HL-60 (cell line): ENCODE results near the gene DNAJC8.

Experiments used
- DNase-seq, 2 experiments: peaks; one replicate each; pipeline ENCODE4 v3.0.0-alpha.2; 2010 to 2020; ENCODE audit warnings: low read depth in 1 of 2, low spot score in 1 of 2
- H3K27ac ChIP-seq: fragments of 250-450 bp; sonication (Bioruptor Pico); replicated peaks from 2 replicates; pipeline ENCODE4 v1.5.1; 2020; ENCODE audit warnings: mild to moderate bottlenecking, moderate library complexity
- H3K27me3 ChIP-seq: fragments of 250-450 bp; sonication (Bioruptor Pico); 2 replicates; pipeline ENCODE4 v1.5.1; 2021; ENCODE audit warnings: mild to moderate bottlenecking, moderate library complexity; ENCODE audit not compliant: insufficient read depth, poor library complexity, severe bottlenecking
- H3K4me3 ChIP-seq: replicated peaks from 2 replicates; pipeline ENCODE4 v1.5.1; 2011; ENCODE audit warnings: mild to moderate bottlenecking, control low read depth, low read length; ENCODE audit not compliant: insufficient read depth
- GABPA ChIP-seq: IDR thresholded peaks from 2 replicates; pipeline ENCODE4 v1.6.1; 2012; ENCODE audit warnings: low read depth
- POLR2AphosphoS5 ChIP-seq: IDR thresholded peaks from 2 replicates; pipeline ENCODE4 v1.6.1; 2012; ENCODE audit warnings: low read depth
- REST ChIP-seq: IDR thresholded peaks from 2 replicates; pipeline ENCODE4 v1.6.1; 2012; ENCODE audit warnings: low read depth; ENCODE audit not compliant: insufficient replicate concordance
- SPI1 ChIP-seq: IDR thresholded peaks from 2 replicates; pipeline ENCODE4 v1.6.1; 2012; ENCODE audit warnings: low read depth, mild to moderate bottlenecking, borderline replicate concordance
- TF ChIP-seq, protein P1 (sequence below): IDR thresholded peaks from one replicate; pipeline ENCODE4 v1.5.1; 2011; ENCODE audit warnings: low read length, control low read depth, inconsistent platforms; ENCODE audit not compliant: insufficient read depth

The DNAJC8 gene

DNA sequence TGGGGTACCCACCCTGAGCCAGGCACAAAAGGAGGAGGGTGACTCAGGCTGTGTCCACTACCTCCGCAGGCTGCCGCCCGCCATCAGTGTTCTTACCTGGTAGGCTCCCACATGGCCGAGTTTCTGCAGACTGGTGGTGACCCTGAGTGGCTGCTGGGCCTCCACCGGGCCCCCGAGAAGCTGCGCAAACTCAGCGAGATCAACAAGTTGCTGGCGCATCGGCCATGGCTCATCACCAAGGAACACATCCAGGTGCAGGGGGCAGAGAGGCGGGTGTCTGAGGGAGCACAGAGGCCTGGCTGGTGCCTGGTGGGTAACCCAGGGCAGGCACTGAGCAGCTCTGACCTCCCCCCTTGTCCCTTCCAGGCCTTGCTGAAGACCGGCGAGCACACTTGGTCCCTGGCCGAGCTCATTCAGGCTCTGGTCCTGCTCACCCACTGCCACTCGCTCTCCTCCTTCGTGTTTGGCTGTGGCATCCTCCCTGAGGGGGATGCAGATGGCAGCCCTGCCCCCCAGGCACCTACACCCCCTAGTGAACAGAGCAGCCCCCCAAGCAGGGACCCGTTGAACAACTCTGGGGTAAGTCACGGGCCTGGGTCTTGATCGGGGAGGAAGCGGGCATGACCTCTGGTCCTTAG, 39.5 kb upstream of the DNAJC8 start:
- Histone ChIP-seq H3K27ac (no peak overlapping the region), H3K27me3 (no peaks in the 10 kb centered on the region), H3K4me3 (no peak overlapping the region)
- TF ChIP-seq GABPA (no peak), REST (no peak), POLR2AphosphoS5 (no peak), SPI1 (no peak)
- TF ChIP-seq, protein P1, sequence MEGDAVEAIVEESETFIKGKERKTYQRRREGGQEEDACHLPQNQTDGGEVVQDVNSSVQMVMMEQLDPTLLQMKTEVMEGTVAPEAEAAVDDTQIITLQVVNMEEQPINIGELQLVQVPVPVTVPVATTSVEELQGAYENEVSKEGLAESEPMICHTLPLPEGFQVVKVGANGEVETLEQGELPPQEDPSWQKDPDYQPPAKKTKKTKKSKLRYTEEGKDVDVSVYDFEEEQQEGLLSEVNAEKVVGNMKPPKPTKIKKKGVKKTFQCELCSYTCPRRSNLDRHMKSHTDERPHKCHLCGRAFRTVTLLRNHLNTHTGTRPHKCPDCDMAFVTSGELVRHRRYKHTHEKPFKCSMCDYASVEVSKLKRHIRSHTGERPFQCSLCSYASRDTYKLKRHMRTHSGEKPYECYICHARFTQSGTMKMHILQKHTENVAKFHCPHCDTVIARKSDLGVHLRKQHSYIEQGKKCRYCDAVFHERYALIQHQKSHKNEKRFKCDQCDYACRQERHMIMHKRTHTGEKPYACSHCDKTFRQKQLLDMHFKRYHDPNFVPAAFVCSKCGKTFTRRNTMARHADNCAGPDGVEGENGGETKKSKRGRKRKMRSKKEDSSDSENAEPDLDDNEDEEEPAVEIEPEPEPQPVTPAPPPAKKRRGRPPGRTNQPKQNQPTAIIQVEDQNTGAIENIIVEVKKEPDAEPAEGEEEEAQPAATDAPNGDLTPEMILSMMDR = no peak
- no peak for DNase-seq

- TF ChIP-seq SPI1 (no peak), POLR2AphosphoS5 (no peak), GABPA (no peak), REST (no peak)
- TF ChIP-seq, protein P1 = no peak
- Histone ChIP-seq H3K4me3 (no peak overlapping the region), H3K27me3 (no peaks in the 10 kb centered on the region), H3K27ac (no peak overlapping the region)
- DNase-seq = no peak
These were observed 36.7 kb upstream of the DNAJC8 start for GRCh38 chr1:28269529-28269928.

DNA sequence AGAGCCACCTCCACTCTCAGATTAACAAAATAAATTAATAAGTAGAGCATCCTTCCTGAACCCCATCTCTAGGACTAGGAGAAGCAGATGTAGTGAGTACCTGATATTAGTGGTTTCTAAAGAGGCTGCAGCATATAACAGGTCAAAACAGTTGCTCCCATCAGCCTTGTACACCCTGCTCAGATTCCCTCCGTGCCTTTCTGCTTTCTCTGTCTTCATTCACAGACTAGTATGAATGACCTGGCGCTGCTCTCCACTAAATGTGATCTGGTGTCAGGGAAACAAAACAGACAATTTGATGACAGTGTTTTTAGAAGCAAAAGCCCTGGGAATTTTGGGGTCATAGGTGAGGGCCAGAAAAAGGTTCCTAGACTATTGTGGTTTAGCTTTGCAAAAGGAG, 34.8 kb upstream of the DNAJC8 start:
- TF ChIP-seq SPI1 (no peak), GABPA (no peak), POLR2AphosphoS5 (no peak), REST (no peak)
- TF ChIP-seq, protein P1 = no peak
- H3K4me3 ChIP-seq = no peak overlapping the region
- H3K27ac ChIP-seq = no peak overlapping the region
- H3K27me3 ChIP-seq = no peaks in the 10 kb centered on the region
- no peak for DNase-seq
